ENCODE results near the gene TERT. TPM values are rescaled to one million over a fixed set of nuclear protein-coding genes. Genes with fewer than 3 reads are reported as not detected.

TERT gene
- total RNA-seq, 1 experiment from 2014 or later, result 0.80 TPM

GRCh38 chr5:1311439-1312055 lies 16.7 kb upstream of the TERT start:
- Histone ChIP-seq H3K4me1 (ENCODE audit: insufficient read depth, low read length) (peaks cover 21% of the 10 kb centered on the region), H3K27me3 (ENCODE audit: low read length) (no peaks in the 10 kb centered on the region), H3K4me2 (ENCODE audit: low read length) (no peak overlapping the region), H3K79me2 (ENCODE audit: low read length) (no peaks in the 10 kb centered on the region), H3K9me3 (ENCODE audit: low read length) (peaks cover 10% of the 10 kb centered on the region; the same call in 1 of the 2 replicates), H4K20me1 (ENCODE audit: low read length) (no peaks in the 10 kb centered on the region), H2AFZ (ENCODE audit: low read length) (no peak overlapping the region), H3K27ac (ENCODE audit: low read length) (no peak overlapping the region), H3K9ac (ENCODE audit: low read length) (no peak overlapping the region), H3K36me3 (ENCODE audit: low read depth, low read length) (no peaks in the 10 kb centered on the region), H3K9me2 (replicated peaks; ENCODE audit: low read length) (no peaks in the 10 kb centered on the region), H3F3A (ENCODE audit: low read length, unreplicated experiment) (no peaks in the 10 kb centered on the region), H3K4me3 (ENCODE audit: low read length) (no peak overlapping the region)
- no peak for DNase-seq
- ChIA-PET POLR2A (ENCODE audit: unreplicated experiment) (no interaction called here), CTCF (no interaction called here)
- intact Hi-C loops (cut with micrococcal nuclease), result no loop called here
- no peak for ATAC-seq
- BruUV-seq (replicated peaks), result no TSS peak
- TF ChIP-seq CTCF (conservative IDR thresholded peaks at IDR 0.05; ENCODE audit: low read depth, low read length), result no peak
- no peak for TF ChIP-seq EZH2phosphoT487 (IDR thresholded peaks at IDR 0.05; ENCODE audit: borderline replicate concordance, low read length)

GRCh38 chr5:1310118-1310517 lies 15.2 kb upstream of the TERT start:
- H3K36me3 ChIP-seq (ENCODE audit: low read depth, low read length), result no peaks in the 10 kb centered on the region
- ChIA-PET POLR2A (ENCODE audit: unreplicated experiment) (no interaction called here), CTCF (no interaction called here)
- H3K27me3 ChIP-seq (ENCODE audit: low read length), result no peaks in the 10 kb centered on the region
- H4K20me1 ChIP-seq (ENCODE audit: low read length), result no peaks in the 10 kb centered on the region
- no peaks in the 10 kb centered on the region for H3K79me2 ChIP-seq (ENCODE audit: low read length)
- H3K9me3 ChIP-seq (ENCODE audit: low read length), result peaks cover 10% of the 10 kb centered on the region; the same call in 1 of the 2 replicates
- BruUV-seq (replicated peaks), result no TSS peak
- no peak for ATAC-seq
- H3K4me1 ChIP-seq (ENCODE audit: insufficient read depth, low read length), result peaks cover 7% of the 10 kb centered on the region
- no peaks in the 10 kb centered on the region for H3F3A ChIP-seq (ENCODE audit: low read length, unreplicated experiment)
- H3K9me2 ChIP-seq (replicated peaks; ENCODE audit: low read length), result no peaks in the 10 kb centered on the region
- H3K4me3 ChIP-seq (ENCODE audit: low read length), result no peak overlapping the region
- H3K4me2 ChIP-seq (ENCODE audit: low read length), result no peak overlapping the region
- H3K9ac ChIP-seq (ENCODE audit: low read length), result no peak overlapping the region
- no peak for DNase-seq
- intact Hi-C loops (cut with micrococcal nuclease), result no loop called here
- no peak overlapping the region for H2AFZ ChIP-seq (ENCODE audit: low read length)
- H3K27ac ChIP-seq (ENCODE audit: low read length), result no peak overlapping the region
- TF ChIP-seq EZH2 (IDR thresholded peaks at IDR 0.05; ENCODE audit: low read length, unreplicated experiment) (no peak), EZH2phosphoT487 (IDR thresholded peaks at IDR 0.05; ENCODE audit: borderline replicate concordance, low read length) (no peak), CTCF (conservative IDR thresholded peaks at IDR 0.05; ENCODE audit: low read depth, low read length) (no peak)

- H3K36me3 ChIP-seq (ENCODE audit: low read depth, low read length), result no peaks in the 10 kb centered on the region
- no peak overlapping the region for H3K4me3 ChIP-seq (ENCODE audit: low read length)
- H3K79me2 ChIP-seq (ENCODE audit: low read length), result no peaks in the 10 kb centered on the region
- ChIA-PET POLR2A (ENCODE audit: unreplicated experiment) (no interaction called here), CTCF (no interaction called here)
- no peaks in the 10 kb centered on the region for H3K4me1 ChIP-seq (ENCODE audit: insufficient read depth, low read length)
- BruUV-seq (replicated peaks), result no TSS peak
- no peak overlapping the region for H3K9ac ChIP-seq (ENCODE audit: low read length)
- ATAC-seq (no peak), DNase-seq (no peak)
- no peaks in the 10 kb centered on the region for H3K9me2 ChIP-seq (replicated peaks; ENCODE audit: low read length)
- H3K4me2 ChIP-seq (ENCODE audit: low read length), result no peak overlapping the region
- H3F3A ChIP-seq (ENCODE audit: low read length, unreplicated experiment), result no peaks in the 10 kb centered on the region
- no peaks in the 10 kb centered on the region for H4K20me1 ChIP-seq (ENCODE audit: low read length)
- H2AFZ ChIP-seq (ENCODE audit: low read length), result no peak overlapping the region
- TF ChIP-seq EZH2phosphoT487 (IDR thresholded peaks at IDR 0.05; ENCODE audit: borderline replicate concordance, low read length) (no peak), EZH2 (IDR thresholded peaks at IDR 0.05; ENCODE audit: low read length, unreplicated experiment) (no peak), CTCF (conservative IDR thresholded peaks at IDR 0.05; ENCODE audit: low read depth, low read length) (no peak)
- H3K9me3 ChIP-seq (ENCODE audit: low read length), result no peaks in the 10 kb centered on the region
- H3K27me3 ChIP-seq (ENCODE audit: low read length), result peaks cover 21% of the 10 kb centered on the region
- intact Hi-C loops (cut with micrococcal nuclease), result no loop called here
- no peak overlapping the region for H3K27ac ChIP-seq (ENCODE audit: low read length)
Observed at GRCh38 chr5:1304033-1304432, 9.2 kb upstream of the TERT start.

Data from PC-3 (cell line).